ENCODE measurements around the gene DNAJC25. TPM values are rescaled to one million over a fixed set of nuclear protein-coding genes. Genes with fewer than 3 reads are reported as not detected.
"Not testable (repeated sequence)": the region's sequence is repeated elsewhere in the genome, so short reads cannot be mapped to it uniquely, and the experiment has no call there.

The DNAJC25 gene
- total RNA-seq, 1 donor from 2014 or later: 6.7 TPM

DNA sequence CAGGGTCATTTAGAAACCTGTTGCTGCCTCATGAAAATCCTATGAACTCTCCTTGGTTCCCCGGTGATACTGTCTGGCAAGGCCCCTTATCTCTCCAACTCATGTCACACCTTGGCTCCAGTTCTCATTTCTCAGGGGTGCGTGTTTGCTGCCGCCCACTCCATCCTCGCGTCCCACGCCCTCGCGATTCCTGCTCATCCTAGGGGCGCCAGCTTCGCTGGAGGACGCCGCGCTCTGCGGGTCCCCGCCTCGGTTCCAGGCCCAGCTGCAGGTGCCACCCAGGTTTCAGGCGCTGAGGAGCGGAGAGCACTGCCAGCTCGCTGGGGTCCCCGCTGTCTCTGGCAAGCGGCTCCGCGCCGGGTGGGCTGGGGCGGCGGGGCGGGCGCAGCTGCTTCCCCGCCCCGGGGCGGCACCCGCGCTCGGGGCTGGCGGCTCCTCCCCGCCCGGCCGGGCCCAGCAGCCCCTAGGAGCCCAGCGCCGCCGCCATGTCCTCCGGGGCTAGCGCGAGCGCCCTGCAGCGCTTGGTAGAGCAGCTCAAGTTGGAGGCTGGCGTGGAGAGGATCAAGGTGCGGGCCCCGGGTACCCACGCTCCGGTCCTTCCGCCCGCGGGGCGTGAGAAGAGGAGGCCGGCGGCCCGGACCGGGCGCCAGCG is 30.1 kb downstream of the DNAJC25 start, which contains the start of gene GNG10:
Gene GNG10 (plus strand): TSS at position 456 of the 652 bp plus-strand sequence. CDS start 30 bp downstream, at position 486.
- intact Hi-C loops (cut with DNase I): no loop called here
- DNase-seq (ENCODE audit: low spot score) (peak; percentile 76), ATAC-seq (peak; percentile 91)

DNA sequence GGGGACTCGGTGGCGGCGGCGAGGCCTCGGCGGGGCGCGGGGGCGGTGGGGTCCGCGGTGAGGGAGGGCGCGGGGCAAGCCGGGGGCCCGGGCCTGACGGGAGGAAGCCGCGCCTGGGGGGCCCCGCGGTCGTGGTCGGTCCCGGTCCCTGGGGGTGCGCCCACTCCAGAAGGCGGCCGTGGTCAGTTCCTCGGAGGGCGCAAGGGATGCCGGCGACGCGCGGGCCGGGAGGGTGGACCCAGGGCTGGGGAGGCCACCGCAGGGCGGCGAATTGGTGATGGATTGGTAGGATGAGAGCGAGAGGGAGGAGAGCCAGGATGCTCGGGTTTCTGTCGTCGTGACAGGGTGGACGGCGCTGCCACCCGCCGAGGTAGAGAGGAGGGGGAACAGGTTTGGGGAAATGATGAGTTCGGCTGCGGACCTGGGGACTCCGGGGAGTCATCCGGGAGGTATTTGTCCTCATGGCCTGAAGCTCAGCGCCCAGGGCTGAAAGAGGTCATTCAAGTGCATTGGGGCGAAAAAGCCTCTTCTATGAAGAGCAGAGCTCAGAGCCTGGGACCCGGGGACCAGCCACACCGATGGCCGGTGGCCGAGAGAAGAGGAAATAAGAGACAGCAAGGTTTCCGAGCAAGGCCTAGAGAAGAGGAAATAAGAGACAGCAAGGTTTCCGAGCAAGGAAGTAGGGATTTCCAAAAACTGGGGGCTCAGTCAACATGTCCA is 30.8 kb downstream of the DNAJC25 start:
- intact Hi-C loops (cut with DNase I): no loop called here
- DNase-seq (ENCODE audit: low spot score) (peak; percentile 69), ATAC-seq (peak; percentile 67)

DNA sequence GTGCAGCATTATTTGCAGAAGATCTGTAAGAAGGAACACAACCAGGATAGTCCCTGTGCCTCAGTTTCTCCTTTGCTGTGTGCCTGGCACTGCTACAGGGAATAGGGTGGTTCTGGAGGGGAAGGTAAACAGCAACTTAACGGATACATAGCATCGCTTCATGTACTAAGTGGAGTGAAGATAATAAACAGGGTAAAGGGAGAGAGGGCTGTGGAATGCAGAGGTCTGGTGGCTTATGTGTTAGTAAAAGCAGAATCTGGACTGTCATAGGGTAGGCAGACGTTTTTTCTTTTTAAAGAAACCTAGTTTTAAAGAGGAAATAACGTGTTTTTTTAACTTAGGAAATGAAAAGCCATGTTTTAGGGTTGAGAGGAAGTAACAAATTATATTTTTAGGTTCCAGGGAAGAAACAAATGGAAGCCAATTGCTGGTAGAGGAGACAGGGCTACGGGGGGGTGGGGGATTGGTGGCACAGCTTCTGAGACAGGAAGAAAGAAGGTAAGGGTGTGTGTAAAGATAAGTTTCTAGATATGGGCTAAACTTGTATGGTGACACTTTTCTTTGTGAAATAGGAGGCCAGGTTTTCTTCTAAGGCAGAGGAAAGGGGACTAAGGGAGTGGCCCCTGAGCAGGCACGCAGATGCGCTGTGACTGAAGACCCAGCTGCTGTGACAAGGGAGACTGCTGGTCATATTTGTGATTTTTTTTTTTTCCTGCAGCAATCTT is 31.6 kb downstream of the DNAJC25 start:
- intact Hi-C loops (cut with DNase I): no loop called here
- DNase-seq (ENCODE audit: low spot score) (no peak), ATAC-seq (peak; percentile 19)

DNA sequence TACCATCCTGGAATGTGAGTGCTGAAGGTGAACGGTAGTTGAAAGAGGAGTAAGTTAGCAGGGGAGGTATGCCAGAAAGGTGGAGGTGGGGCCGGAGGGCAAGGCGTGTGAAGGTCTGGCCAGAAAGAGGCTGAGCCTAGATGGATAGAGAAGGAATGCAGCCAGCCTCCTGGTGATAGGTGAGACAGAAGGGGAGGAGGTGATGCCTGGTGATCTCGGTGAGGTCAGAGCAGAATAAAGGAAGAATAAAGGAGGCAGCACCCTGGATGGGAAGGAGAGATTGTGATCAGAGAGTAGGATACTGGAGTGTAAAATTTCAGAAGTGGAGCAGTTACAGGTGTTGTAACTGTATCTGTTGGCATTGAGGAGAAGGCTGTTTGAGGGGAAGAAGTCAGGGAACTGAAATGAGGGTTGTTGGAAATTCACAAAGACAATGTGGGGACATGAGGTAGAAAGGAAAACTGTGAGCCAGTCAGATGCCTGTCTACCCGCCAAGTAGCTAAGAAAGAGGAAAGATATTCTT is 32.2 kb downstream of the DNAJC25 start:
- ATAC-seq (no peak), DNase-seq (ENCODE audit: low spot score) (no peak)
- intact Hi-C loops (cut with DNase I): no loop called here

DNA sequence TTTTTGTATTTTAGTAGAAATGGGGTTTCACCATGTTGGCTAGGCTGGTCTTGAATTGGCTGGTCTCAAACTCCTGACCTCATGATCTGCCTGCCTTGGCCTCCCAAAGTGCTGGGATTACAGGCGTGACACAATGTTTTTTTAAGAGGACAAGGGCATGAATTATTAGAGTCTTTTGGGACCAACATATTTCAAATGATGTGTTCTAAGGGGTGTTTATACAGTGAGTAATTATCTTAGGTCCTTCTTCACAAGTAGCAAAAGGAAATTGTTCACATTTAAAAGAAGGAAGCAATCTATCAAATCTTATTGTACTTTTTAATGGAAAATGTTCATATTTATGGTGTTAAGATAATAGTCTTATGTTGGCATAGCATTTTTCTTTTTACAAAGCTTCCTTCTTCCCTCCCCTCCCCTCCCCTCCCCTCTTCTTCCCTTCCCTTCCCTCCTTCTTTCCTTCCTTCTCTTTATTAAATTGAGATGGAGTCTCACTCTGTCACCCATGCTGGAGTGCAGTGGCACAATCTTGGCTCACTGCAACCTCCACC is 37.0 kb downstream of the DNAJC25 start:
- no peak for DNase-seq (ENCODE audit: low spot score)
- no peak for ATAC-seq
- intact Hi-C loops (cut with DNase I): no loop called here

DNA sequence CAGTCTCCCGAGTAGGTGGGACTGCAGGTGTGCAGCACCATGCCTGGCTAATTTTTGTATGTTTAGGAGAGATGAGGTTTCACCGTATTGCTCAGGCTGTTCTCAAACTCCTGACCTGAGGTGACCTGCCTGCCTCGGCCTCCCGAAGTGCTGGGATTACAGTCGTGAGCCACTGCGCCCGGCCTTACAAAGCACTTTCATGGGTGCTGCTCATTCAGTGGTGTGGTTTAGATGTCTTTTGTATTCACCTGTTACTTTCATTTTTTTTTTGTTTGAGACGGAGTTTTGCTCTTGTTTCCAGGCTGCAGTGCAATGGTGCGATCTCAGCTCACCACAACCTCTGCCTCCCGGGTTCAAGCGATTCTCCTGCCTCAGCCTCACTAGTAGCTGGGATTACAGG is 37.5 kb downstream of the DNAJC25 start:
- DNase-seq (ENCODE audit: low spot score); ATAC-seq; intact Hi-C loops (cut with DNase I): not testable (repeated sequence)

DNA sequence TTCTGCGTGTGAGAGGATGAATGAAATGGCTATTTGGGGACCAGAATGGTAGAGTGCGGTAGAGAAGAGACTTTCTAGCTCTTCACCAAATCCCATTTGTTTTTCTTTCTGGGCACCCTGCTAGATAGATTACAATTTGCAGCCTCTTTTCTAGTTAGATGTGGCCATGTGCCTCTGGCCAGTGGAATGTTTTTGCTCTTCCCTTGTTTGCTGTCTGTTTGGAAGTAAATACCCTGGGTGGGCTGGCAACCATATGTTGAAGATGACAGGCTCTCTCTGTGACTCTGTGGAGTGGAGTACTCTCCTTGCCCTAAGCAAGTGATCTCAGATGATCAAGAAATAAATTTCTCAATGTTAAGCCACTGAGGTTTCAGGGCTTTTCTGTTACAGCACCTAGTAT is 43.2 kb downstream of the DNAJC25 start:
- no peak for DNase-seq (ENCODE audit: low spot score)
- no peak for ATAC-seq
- intact Hi-C loops (cut with DNase I): no loop called here

DNA sequence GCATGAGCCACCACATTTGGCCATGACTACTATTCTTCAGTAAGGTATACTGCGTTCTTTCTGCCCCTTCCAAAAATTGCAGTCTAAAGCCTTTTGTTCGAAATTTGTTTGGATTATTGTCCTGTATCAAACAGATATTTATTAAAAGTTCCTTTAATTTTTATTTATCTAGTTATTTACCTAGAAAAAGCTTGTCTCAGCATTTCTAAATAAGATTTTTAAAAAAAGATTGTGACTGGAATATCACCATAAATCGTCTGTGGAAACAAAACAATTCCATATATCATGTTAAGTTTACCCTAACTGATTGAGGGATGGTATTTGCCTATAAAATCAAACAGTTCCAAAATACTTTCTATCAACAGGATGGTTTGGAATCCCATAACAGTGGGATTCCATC is 45.0 kb downstream of the DNAJC25 start:
- no peak for ATAC-seq

DNA sequence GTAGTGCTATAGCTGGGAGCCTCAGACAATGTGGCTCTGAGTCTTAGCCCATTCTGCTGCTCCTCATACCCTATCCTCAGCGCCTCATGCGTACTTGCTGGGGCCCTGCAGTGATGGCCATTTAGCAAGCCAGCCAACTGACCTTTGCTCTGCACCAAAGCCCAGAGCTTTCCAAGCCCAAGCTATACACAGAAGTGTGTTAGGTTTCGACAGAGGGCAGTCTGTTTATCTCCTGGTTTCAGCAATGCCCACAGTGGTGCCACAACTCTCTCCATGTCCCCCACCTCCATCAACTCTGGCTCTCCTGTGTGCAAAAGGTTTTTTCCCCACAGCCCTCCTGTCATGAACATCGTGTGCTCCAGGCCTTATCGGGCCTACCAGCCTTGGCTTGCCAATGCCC is 47.2 kb downstream of the DNAJC25 start:
- no peak for ATAC-seq
- no peak for DNase-seq (ENCODE audit: low spot score)
- intact Hi-C loops (cut with DNase I): no loop called here

More for the DNA sequence above, 45.0 kb downstream of the DNAJC25 start:
- no peak for DNase-seq (ENCODE audit: low spot score)
- intact Hi-C loops (cut with DNase I): no loop called here

DNA sequence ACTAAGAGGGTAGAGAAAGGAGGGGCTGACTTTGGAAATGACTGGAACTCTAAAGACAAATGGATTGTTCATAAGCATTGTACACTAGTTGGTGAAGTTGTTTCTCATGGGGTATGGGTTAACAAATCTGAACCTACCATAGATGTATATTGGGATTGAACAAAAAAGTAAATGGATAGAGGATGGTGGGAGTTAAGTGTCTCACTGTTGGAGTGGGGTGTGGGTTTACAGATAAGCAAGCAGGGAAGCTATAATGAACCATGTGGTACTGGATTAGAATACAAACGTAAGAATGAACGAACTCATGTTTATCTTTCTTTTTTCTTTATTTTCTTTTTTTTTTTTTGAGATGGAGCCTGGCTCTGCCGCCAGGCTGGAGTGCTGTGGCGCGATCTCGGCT is 48.1 kb downstream of the DNAJC25 start:
- no peak for ATAC-seq
- intact Hi-C loops (cut with DNase I): no loop called here
- DNase-seq (ENCODE audit: low spot score): no peak

DNA sequence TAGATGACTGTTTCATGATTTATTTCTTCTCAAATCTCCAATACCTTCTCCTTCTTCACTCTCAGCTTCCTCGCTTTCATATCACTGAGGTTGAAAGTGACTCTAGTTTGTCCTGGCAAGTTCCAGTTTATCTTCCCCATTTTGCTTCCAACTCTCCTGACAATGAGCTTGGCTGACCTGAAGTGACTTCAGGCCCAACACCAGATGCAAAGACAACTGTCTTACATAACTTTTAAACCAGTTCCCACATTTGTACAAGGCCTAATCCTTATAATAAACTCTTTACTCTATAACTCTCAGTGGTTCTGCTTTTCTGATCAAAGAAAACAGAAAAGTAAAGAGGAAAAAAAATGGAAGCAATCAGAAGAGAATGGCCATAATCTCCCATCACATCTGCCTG is 52.3 kb downstream of the DNAJC25 start:
- no peak for ATAC-seq
- no peak for DNase-seq (ENCODE audit: low spot score)
- intact Hi-C loops (cut with DNase I): no loop called here

DNA sequence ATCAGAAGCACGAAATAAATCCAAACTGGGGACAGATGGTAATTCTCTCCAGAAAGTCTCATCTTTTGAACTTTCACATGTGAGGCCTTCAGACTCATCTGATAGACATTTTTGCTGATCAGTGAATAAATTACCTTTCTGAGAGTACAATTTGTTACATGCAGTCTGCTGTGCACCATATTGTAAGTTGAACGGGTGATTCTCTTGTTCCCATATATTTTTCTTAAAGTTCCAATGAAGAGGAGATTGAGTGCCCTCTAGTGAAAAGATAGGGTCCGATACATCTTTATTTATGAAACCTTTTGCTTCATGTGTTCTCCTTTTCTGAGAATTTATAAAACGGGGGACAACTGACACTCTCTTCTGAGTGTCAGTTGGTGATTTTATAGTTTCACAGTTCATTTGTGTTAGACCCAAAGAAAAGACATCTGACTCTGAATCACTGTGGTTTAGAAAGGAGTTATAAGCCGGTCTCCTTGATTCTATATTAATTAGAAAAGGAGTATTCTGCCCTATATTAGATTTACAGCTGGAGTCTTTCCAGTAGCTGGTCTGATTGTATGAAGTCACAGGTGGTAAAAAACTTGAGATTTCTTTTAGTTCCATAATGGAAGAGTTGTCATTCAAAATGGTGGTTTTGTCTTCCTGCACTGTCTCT is 60.7 kb downstream of the DNAJC25 start:
- intact Hi-C loops (cut with DNase I): no loop called here
- DNase-seq (ENCODE audit: low spot score): no peak
- no peak for ATAC-seq

DNA sequence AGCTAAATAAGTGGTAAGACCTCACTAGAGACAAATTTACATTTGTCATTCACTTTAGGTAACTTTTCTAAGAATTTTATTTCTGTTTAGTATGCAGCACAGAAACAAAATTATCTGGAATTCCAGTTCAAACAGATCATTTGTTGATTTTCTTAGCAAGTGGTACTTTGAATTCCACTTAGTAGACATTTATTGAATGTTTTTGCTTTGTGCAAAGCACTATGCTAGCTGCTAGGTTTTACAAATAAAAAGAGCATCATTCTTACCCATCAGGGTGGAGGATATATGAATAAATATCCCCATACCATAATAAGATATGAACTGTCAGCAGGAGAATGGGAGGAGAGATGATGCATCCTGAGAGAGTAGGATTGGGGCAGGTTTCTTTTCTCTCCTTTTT is 65.7 kb downstream of the DNAJC25 start:
- ATAC-seq (no peak), DNase-seq (ENCODE audit: low spot score) (no peak)
- intact Hi-C loops (cut with DNase I): no loop called here

DNA sequence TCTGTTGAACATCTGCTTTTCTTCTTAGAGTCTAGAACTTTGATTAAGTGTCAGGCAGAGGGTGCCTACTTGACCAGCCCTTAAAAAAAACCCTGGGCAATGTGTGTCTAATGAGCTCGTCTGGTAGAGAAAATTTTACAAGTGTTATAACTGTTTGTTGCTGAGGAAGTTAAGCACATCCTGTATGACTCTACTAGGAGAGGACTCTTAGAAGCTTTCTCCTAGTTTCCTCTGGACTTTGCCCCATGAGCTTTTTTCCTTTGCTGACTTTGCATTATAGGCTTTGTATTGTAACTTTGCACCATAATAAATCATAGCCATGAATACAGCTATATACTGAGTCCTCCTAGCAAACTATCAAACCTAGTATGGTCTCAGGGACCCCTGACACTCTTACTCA is 69.6 kb downstream of the DNAJC25 start:
- ATAC-seq (no peak), DNase-seq (ENCODE audit: low spot score) (no peak)
- intact Hi-C loops (cut with DNase I): no loop called here

Other genes starting within 250 kb of the DNAJC25 start
- 101 TPM for gene ECPAS, start 147.0 kb upstream of the DNAJC25 start, total RNA-seq
- 20.1 TPM for gene ZNF483, start 106.2 kb upstream of the DNAJC25 start, total RNA-seq
- gene PTGR1, start 31.7 kb upstream of the DNAJC25 start, total RNA-seq: 43.5 TPM
- gene GNG10, start 30.3 kb downstream of the DNAJC25 start, total RNA-seq: 24.6 TPM
- not detected for gene SHOC1, start 163.6 kb downstream of the DNAJC25 start, total RNA-seq